Measurements from ENCODE around the gene VPS54. TPM values are rescaled to one million over a fixed set of nuclear protein-coding genes. Genes with fewer than 3 reads are reported as not detected.

VPS54 gene
- total RNA-seq, 2 donors from 2014 or later: 17.8 to 22.8 TPM

- H3K36me3 ChIP-seq (replicated peaks in 1 of 2; ENCODE audit: insufficient read depth in 1 of 2, low read depth in 2 of 2): peaks cover 0 to 13% of the 10 kb centered on the region in 2 donors
- H3K27ac ChIP-seq: no peak overlapping the region
- no peak overlapping the region for H3K4me3 ChIP-seq
- no peak for ATAC-seq
- DNase-seq: no peak
- TF ChIP-seq POLR2A (IDR thresholded peaks at IDR 0.05) (no peak), CTCF (IDR thresholded peaks at IDR 0.05) (no peak)
- 84 to 92% methylated on average over 14 of the region's 14 CpGs for WGBS, 2 donors
- no peaks in the 10 kb centered on the region for H3K27me3 ChIP-seq
- intact Hi-C loops (cut with DNase I): no loop called here
- H3K4me1 ChIP-seq: peaks cover 22% of the 10 kb centered on the region
- no peaks in the 10 kb centered on the region for H3K9me3 ChIP-seq
Measured at GRCh38 chr2:63855418-63856302, 163.6 kb downstream of the VPS54 start.

- ATAC-seq: peak; percentile 35
Measured at GRCh38 chr2:63853527-63854310, 165.5 kb downstream of the VPS54 start.

DNA sequence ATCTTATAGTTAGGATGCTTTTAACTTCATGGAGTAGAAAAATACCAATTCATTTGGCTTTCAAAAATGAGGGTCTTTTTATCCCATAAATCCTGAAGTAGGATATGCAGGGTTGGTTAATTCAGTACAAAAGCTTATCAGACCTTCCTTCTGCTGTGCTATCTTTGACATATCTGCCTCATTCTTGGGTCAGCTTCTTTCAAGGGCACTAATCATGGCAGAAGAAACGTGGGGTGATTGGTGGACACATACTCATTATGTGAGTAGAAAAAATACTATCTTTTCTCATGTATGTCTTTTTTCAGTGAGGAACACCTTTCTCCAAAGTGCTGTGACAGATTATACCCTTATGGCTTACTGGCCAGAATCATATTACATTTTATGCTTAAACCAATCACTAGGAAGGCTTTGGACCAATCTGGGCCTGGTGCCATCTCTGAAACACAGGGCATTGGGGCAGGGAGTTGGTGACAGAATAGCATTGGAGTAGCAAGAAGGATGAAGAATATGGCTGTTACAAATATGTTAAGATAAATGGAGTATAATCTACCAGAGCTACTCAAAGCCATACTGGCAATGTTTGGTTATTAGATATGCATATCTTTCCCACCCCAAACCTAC lies 167.4 kb downstream of the VPS54 start:
- Histone ChIP-seq H3K4me1 (peaks cover 39% of the 10 kb centered on the region), H3K9me3 (no peaks in the 10 kb centered on the region), H3K27me3 (no peaks in the 10 kb centered on the region), H3K27ac (no peak overlapping the region), H3K4me3 (no peak overlapping the region), H3K36me3 (replicated peaks in 1 of 2; ENCODE audit: insufficient read depth in 1 of 2, low read depth in 2 of 2) (no peaks in the 10 kb centered on the region)
- WGBS, 2 donors: 38 to 40% methylated on average over 1 of the region's 1 CpG
- TF ChIP-seq POLR2A (IDR thresholded peaks at IDR 0.05): no peak
- no peak for TF ChIP-seq CTCF (IDR thresholded peaks at IDR 0.05)
- ATAC-seq (no peak), DNase-seq (peak in 2 of 4 donors; percentile 28 to 42)
- intact Hi-C loops (cut with DNase I): no loop called here

More at GRCh38 chr2:63853527-63854310, 165.5 kb downstream of the VPS54 start:
- Histone ChIP-seq H3K27ac (peak overlapping the region in 1 of 4 donors; percentile 28), H3K36me3 (replicated peaks in 1 of 2; ENCODE audit: insufficient read depth in 1 of 2, low read depth in 2 of 2) (peaks cover 0 to 10% of the 10 kb centered on the region in 2 donors), H3K4me3 (no peak overlapping the region), H3K9me3 (no peaks in the 10 kb centered on the region), H3K4me1 (peaks cover 32% of the 10 kb centered on the region), H3K27me3 (no peaks in the 10 kb centered on the region)
- TF ChIP-seq CTCF (IDR thresholded peaks at IDR 0.05): no peak
- no peak for TF ChIP-seq POLR2A (IDR thresholded peaks at IDR 0.05)
- intact Hi-C loops (cut with DNase I): no loop called here
- no peak for DNase-seq
- 69 to 75% methylated on average over 4 of the region's 4 CpGs for WGBS, 2 donors

- Histone ChIP-seq H3K4me1 (peaks cover 39% of the 10 kb centered on the region), H3K4me3 (no peak overlapping the region), H3K27me3 (no peaks in the 10 kb centered on the region), H3K27ac (no peak overlapping the region), H3K36me3 (replicated peaks in 1 of 2; ENCODE audit: insufficient read depth in 1 of 2, low read depth in 2 of 2) (no peaks in the 10 kb centered on the region), H3K9me3 (no peaks in the 10 kb centered on the region)
- DNase-seq (no peak), ATAC-seq (no peak)
- intact Hi-C loops (cut with DNase I): no loop called here
- no peak for TF ChIP-seq CTCF (IDR thresholded peaks at IDR 0.05)
- no peak for TF ChIP-seq POLR2A (IDR thresholded peaks at IDR 0.05)
Measured at GRCh38 chr2:63850649-63851048, 168.6 kb downstream of the VPS54 start.
